NCI-H2196 treated with DMSO at 0.1 percent for 48 hours (cell line): ENCODE data around the gene RPUSD1.
"Not testable (repeated sequence)": the region's sequence is repeated elsewhere in the genome, so short reads cannot be mapped to it uniquely, and the experiment has no call there.

ENCODE experiments used
- DNase-seq: peaks from one replicate; lab custom pipeline; 2025; ENCODE audit not compliant: unreplicated experiment; lab: John Stamatoyannopoulos, UW

Gene RPUSD1

GRCh38 chr16:785563-786535, 2.3 kb downstream of the RPUSD1 start:
- no peak for DNase-seq

GRCh38 chr16:784431-784830, 3.8 kb downstream of the RPUSD1 start:
- DNase-seq: no peak

GRCh38 chr16:783404-784161, 4.6 kb downstream of the RPUSD1 start:
- no peak for DNase-seq

GRCh38 chr16:782766-783403, 5.3 kb downstream of the RPUSD1 start:
- DNase-seq: peak; percentile 18

GRCh38 chr16:782258-782657, 5.9 kb downstream of the RPUSD1 start:
- DNase-seq: no peak

- DNase-seq: no peak
Observed at GRCh38 chr16:781346-782010, 6.7 kb downstream of the RPUSD1 start.

- no peak for DNase-seq
Observed at GRCh38 chr16:780296-780695, 7.9 kb downstream of the RPUSD1 start.

- DNase-seq: no peak
Observed at GRCh38 chr16:779561-779960, 8.6 kb downstream of the RPUSD1 start.

- no peak for DNase-seq
Observed at GRCh38 chr16:778909-779527, 9.2 kb downstream of the RPUSD1 start.

- no peak for DNase-seq
Observed at GRCh38 chr16:778447-778846, 9.7 kb downstream of the RPUSD1 start.

- no peak for DNase-seq
Observed at GRCh38 chr16:777826-778225, 10.4 kb downstream of the RPUSD1 start.

- DNase-seq: no peak
Observed at GRCh38 chr16:776824-777223, 11.4 kb downstream of the RPUSD1 start.

- not testable (repeated sequence) for DNase-seq
Observed at GRCh38 chr16:776298-776697, 11.9 kb downstream of the RPUSD1 start.

GRCh38 chr16:775236-775796, 12.9 kb downstream of the RPUSD1 start:
- no peak for DNase-seq

GRCh38 chr16:774086-775001, 13.8 kb downstream of the RPUSD1 start:
- no peak for DNase-seq

GRCh38 chr16:772959-773358, 15.2 kb downstream of the RPUSD1 start:
- no peak for DNase-seq

- DNase-seq: no peak
Observed at GRCh38 chr16:770411-770810, 17.8 kb downstream of the RPUSD1 start.

- DNase-seq: no peak
Observed at GRCh38 chr16:769934-770333, 18.2 kb downstream of the RPUSD1 start.

- DNase-seq: no peak
Observed at GRCh38 chr16:769184-769784, 18.9 kb downstream of the RPUSD1 start.
